ENCODE data around the gene DTWD1. TPM values are rescaled to one million over a fixed set of nuclear protein-coding genes. Genes with fewer than 3 reads are reported as not detected.
"Not testable (repeated sequence)": the region's sequence is repeated elsewhere in the genome, so short reads cannot be mapped to it uniquely, and the experiment has no call there.

DTWD1 gene
- polyA plus RNA-seq, 1 of the 3 experiments (the other 2 are of a cell fraction) = 13.9 TPM

DNA sequence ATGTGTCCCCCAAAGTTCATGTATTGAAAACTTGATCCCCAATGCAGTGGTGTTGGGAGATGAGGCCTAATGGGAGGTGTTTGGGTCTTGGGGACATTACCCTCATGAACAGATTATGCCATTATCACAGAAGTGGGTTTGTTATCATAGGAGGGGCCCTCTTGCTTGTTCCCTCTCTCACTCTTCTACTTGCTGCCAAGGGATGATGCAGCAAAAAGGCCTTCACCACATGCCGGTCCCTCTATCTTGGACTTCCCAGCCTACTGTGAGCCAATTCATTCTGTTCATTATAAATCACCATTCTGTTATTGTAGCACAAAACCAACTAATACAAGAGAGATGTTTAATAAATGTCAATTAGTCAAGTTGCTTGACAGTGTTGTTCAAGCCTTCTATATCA is 47.4 kb upstream of the DTWD1 start (continued):
- TF ChIP-seq, protein P1, sequence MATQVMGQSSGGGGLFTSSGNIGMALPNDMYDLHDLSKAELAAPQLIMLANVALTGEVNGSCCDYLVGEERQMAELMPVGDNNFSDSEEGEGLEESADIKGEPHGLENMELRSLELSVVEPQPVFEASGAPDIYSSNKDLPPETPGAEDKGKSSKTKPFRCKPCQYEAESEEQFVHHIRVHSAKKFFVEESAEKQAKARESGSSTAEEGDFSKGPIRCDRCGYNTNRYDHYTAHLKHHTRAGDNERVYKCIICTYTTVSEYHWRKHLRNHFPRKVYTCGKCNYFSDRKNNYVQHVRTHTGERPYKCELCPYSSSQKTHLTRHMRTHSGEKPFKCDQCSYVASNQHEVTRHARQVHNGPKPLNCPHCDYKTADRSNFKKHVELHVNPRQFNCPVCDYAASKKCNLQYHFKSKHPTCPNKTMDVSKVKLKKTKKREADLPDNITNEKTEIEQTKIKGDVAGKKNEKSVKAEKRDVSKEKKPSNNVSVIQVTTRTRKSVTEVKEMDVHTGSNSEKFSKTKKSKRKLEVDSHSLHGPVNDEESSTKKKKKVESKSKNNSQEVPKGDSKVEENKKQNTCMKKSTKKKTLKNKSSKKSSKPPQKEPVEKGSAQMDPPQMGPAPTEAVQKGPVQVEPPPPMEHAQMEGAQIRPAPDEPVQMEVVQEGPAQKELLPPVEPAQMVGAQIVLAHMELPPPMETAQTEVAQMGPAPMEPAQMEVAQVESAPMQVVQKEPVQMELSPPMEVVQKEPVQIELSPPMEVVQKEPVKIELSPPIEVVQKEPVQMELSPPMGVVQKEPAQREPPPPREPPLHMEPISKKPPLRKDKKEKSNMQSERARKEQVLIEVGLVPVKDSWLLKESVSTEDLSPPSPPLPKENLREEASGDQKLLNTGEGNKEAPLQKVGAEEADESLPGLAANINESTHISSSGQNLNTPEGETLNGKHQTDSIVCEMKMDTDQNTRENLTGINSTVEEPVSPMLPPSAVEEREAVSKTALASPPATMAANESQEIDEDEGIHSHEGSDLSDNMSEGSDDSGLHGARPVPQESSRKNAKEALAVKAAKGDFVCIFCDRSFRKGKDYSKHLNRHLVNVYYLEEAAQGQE (IDR thresholded peaks at IDR 0.05; ENCODE audit: low read depth, low read length) = no peak
- TF ChIP-seq SIN3A (IDR thresholded peaks at IDR 0.05; ENCODE audit: borderline replicate concordance, low read depth, low read length) = no peak
- TF ChIP-seq TEAD4 (IDR thresholded peaks at IDR 0.05; ENCODE audit: borderline replicate concordance, insufficient read depth) = no peak

DNA sequence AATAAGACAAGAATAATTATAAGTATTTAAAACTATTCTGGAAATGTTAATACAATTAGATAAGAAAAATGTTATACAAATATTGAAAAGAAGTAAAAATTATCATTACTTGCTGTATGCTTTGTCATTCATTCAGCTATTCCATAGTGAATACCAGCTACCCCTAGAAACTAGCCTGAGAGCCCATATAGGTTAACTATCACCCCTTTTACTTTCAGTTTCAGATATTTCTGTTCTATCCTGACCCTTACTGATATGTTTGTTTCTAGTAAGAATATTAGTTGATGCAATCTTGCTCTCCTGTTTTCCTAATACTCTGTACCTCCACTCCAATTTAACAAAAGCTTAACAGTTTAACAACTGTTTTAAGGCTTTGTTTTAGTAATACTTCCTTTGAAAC is 31.8 kb upstream of the DTWD1 start:
- H4K20me1 ChIP-seq (ENCODE audit: insufficient read depth) = no peaks in the 10 kb centered on the region
- ChIA-PET POLR2A (no interaction called here), CTCF (no interaction called here)
- no peaks in the 10 kb centered on the region for H3K79me2 ChIP-seq (ENCODE audit: insufficient read depth)
- H3K36me3 ChIP-seq (replicated peaks in 1 of 2; ENCODE audit: control insufficient read depth in 1 of 2, insufficient read depth in 2 of 2, low read length in 1 of 2) = no peaks in the 10 kb centered on the region
- DNase-seq = no peak
- no peak for TF ChIP-seq RCOR1 (IDR thresholded peaks at IDR 0.05; ENCODE audit: low read length)
- no peak for TF ChIP-seq SIN3A (IDR thresholded peaks at IDR 0.05; ENCODE audit: borderline replicate concordance, low read depth, low read length)
- no peak for TF ChIP-seq YY1 (IDR thresholded peaks at IDR 0.05; ENCODE audit: low read depth)
- TF ChIP-seq, protein P2, sequence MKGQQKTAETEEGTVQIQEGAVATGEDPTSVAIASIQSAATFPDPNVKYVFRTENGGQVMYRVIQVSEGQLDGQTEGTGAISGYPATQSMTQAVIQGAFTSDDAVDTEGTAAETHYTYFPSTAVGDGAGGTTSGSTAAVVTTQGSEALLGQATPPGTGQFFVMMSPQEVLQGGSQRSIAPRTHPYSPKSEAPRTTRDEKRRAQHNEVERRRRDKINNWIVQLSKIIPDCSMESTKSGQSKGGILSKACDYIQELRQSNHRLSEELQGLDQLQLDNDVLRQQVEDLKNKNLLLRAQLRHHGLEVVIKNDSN (IDR thresholded peaks at IDR 0.05; ENCODE audit: borderline replicate concordance, low read depth) = no peak
- no peak for TF ChIP-seq SMC3 (IDR thresholded peaks at IDR 0.05; ENCODE audit: low read depth, low read length)
- TF ChIP-seq, protein P3, sequence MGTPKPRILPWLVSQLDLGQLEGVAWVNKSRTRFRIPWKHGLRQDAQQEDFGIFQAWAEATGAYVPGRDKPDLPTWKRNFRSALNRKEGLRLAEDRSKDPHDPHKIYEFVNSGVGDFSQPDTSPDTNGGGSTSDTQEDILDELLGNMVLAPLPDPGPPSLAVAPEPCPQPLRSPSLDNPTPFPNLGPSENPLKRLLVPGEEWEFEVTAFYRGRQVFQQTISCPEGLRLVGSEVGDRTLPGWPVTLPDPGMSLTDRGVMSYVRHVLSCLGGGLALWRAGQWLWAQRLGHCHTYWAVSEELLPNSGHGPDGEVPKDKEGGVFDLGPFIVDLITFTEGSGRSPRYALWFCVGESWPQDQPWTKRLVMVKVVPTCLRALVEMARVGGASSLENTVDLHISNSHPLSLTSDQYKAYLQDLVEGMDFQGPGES (IDR thresholded peaks at IDR 0.05; ENCODE audit: low read depth, low read length) = no peak
- TF ChIP-seq, protein P4, sequence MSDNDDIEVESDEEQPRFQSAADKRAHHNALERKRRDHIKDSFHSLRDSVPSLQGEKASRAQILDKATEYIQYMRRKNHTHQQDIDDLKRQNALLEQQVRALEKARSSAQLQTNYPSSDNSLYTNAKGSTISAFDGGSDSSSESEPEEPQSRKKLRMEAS (IDR thresholded peaks at IDR 0.05; ENCODE audit: low read depth) = no peak
- TF ChIP-seq, protein P1 (IDR thresholded peaks at IDR 0.05; ENCODE audit: low read depth, low read length) = no peak
- TF ChIP-seq JUND (IDR thresholded peaks at IDR 0.05) = no peak
- no peak for TF ChIP-seq RFX5 (IDR thresholded peaks at IDR 0.05; ENCODE audit: low read length)
- TF ChIP-seq TEAD4 (IDR thresholded peaks at IDR 0.05; ENCODE audit: borderline replicate concordance, insufficient read depth) = no peak
- no peak for TF ChIP-seq FOXM1 (IDR thresholded peaks at IDR 0.05; ENCODE audit: low read depth)
- no peak for TF ChIP-seq NRF1 (IDR thresholded peaks at IDR 0.05; ENCODE audit: low read depth, low read length)
- no peak for TF ChIP-seq MEF2A (IDR thresholded peaks at IDR 0.05; ENCODE audit: borderline replicate concordance, low read depth)
- TF ChIP-seq, protein P5, sequence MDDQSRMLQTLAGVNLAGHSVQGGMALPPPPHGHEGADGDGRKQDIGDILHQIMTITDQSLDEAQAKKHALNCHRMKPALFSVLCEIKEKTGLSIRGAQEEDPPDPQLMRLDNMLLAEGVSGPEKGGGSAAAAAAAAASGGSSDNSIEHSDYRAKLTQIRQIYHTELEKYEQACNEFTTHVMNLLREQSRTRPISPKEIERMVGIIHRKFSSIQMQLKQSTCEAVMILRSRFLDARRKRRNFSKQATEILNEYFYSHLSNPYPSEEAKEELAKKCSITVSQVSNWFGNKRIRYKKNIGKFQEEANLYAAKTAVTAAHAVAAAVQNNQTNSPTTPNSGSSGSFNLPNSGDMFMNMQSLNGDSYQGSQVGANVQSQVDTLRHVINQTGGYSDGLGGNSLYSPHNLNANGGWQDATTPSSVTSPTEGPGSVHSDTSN (IDR thresholded peaks at IDR 0.05) = no peak
- no peak overlapping the region for H3K9ac ChIP-seq
- H3K4me2 ChIP-seq = no peak overlapping the region
- no peak overlapping the region for H2AFZ ChIP-seq (ENCODE audit: low read depth)
- H3K4me1 ChIP-seq (ENCODE audit: control insufficient read depth in 1 of 2, insufficient read depth in 2 of 2, low read depth in 1 of 2, low read length in 1 of 2) = no peaks in the 10 kb centered on the region
- H3K9me2 ChIP-seq = no peaks in the 10 kb centered on the region
- H3K9me3 ChIP-seq = 0 out of 2 replicates have a peak, but pooled peaks cover 3% of the 10 kb centered on the region
- no peak overlapping the region for H3K4me3 ChIP-seq (ENCODE audit: low read depth in 2 of 2, low read length in 1 of 2)
- H3K27ac ChIP-seq (ENCODE audit: low read depth in 2 of 2, low read length in 1 of 2) = no peak overlapping the region
- peaks cover 2% of the 10 kb centered on the region for H3F3A ChIP-seq (replicated peaks; ENCODE audit: insufficient read depth)
- H3K27me3 ChIP-seq (ENCODE audit: insufficient read depth) = no peaks in the 10 kb centered on the region

DNA sequence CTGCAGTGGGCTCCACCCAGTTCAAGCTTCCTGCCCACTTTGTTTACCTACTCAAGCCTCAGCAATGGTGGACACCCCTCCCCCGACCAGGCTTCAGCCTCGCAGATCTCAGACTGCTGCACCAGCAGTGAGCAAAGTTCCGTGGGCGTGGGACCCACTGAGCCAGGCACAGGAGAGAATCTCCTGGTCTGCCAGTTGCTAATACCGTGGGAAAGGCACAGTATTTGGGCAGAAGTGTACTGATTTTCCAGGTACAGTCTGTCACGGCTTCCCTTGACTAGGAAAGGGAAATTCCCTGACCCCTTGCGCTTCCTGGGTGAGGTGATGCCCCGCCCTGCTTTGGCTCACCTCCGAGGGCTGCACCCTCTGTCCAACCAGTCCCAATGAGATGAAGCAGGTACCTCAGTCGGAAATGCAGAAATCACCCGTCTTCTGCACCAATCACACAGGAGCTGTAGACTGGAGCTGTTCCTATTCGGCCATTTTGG is 28.0 kb upstream of the DTWD1 start:
- DNase-seq, POLR2A ChIA-PET: not testable (repeated sequence)

More for the DNA sequence above, 28.0 kb upstream of the DTWD1 start:
- 79% methylated on average over 8 of the region's 12 CpGs for WGBS (ENCODE audit: low lambda C conversion rate)
- H3K79me2 ChIP-seq (ENCODE audit: insufficient read depth); H2AFZ ChIP-seq (ENCODE audit: low read depth); H3K9me2 ChIP-seq; H3F3A ChIP-seq (replicated peaks; ENCODE audit: insufficient read depth); H3K4me3 ChIP-seq (ENCODE audit: low read depth in 2 of 2, low read length in 1 of 2); H3K9ac ChIP-seq; H3K9me3 ChIP-seq; H3K4me2 ChIP-seq; H3K4me1 ChIP-seq (ENCODE audit: control insufficient read depth in 1 of 2, insufficient read depth in 2 of 2, low read depth in 1 of 2, low read length in 1 of 2); H4K20me1 ChIP-seq (ENCODE audit: insufficient read depth); H3K36me3 ChIP-seq (replicated peaks in 1 of 2; ENCODE audit: control insufficient read depth in 1 of 2, insufficient read depth in 2 of 2, low read length in 1 of 2); CTCF ChIA-PET; H3K27ac ChIP-seq (ENCODE audit: low read depth in 2 of 2, low read length in 1 of 2); H3K27me3 ChIP-seq (ENCODE audit: insufficient read depth): not testable (repeated sequence)

Data from SK-N-SH (cell line).